Endothelial cell of umbilical vein (primary cell): ENCODE results near the gene RNF121. TPM values are rescaled to one million over a fixed set of nuclear protein-coding genes. Genes with fewer than 3 reads are reported as not detected.

Experiments
- BruUV-seq: library from RNA; stranded (reverse); fragments of 400-500 nt; replicated peaks from 2 replicates; lab custom pipeline; 2021; lab: Mats Ljungman, UMichigan
- CTCF ChIA-PET: fragments of 300-600, 350-600 bp; sonication (Branson Sonifier 250); formaldehyde crosslinking; loops from one replicate; lab custom pipeline; 2021; ENCODE audit warnings: antibody characterized with exemption, inconsistent platforms; lab: Charles Lee
- POLR2A ChIA-PET: fragments of 300-600, 350-600 bp; sonication (Branson Sonifier 250); formaldehyde crosslinking; loops from one replicate; lab custom pipeline; 2021; ENCODE audit warnings: antibody characterized with exemption, inconsistent platforms; lab: Charles Lee
- DNase-seq: peaks from one replicate; pipeline ENCODE4 v3.0.0-alpha.2; 2011; ENCODE audit warnings: low read depth, low spot score
- FAIRE-seq: peaks from 2 replicates; lab custom pipeline; 2011; peaks lifted over from hg19 to GRCh38; lab: Jason Lieb, UNC
- H2AFZ ChIP-seq: 2 replicates; pipeline ENCODE4 v1.6.0; 2012; ENCODE audit warnings: low read depth, low read length, control low read depth, inconsistent platforms
- H3K27ac ChIP-seq: 2 replicates; pipeline ENCODE4 v1.5.1; 2011; ENCODE audit warnings: low read depth, mild to moderate bottlenecking, control low read depth, low read length, moderate library complexity; ENCODE audit not compliant: insufficient read depth
- H3K27me3 ChIP-seq, 2 experiments: 2 replicates each; pipeline versions ENCODE4 v1.6.0 to v1.6.1; 2011; ENCODE audit warnings: low read length in 2 of 2, mixed read lengths in 1 of 2; ENCODE audit not compliant: control insufficient read depth in 2 of 2, insufficient read depth in 2 of 2
- H3K36me3 ChIP-seq, 2 experiments: 2 replicates in 1 of 2; 3 replicates in 1 of 2; pipeline ENCODE4 v1.5.1; 2011; ENCODE audit warnings: low read length in 2 of 2, mild to moderate bottlenecking in 1 of 2, moderate library complexity in 1 of 2; ENCODE audit not compliant: control insufficient read depth in 2 of 2, insufficient read depth in 2 of 2; ENCODE audit errors: extremely low read depth in 1 of 2
- H3K4me1 ChIP-seq: 3 replicates; pipeline ENCODE4 v1.5.1; 2011; ENCODE audit warnings: mild to moderate bottlenecking, low read length; ENCODE audit not compliant: control insufficient read depth, insufficient read depth; ENCODE audit errors: extremely low read depth
- H3K4me2 ChIP-seq: 2 replicates; pipeline ENCODE4 v1.6.1; 2011; ENCODE audit warnings: low read length, control low read depth, mixed read lengths; ENCODE audit not compliant: insufficient read depth
- H3K4me3 ChIP-seq, 3 experiments: fragments of 200-600 bp in 1 of 3; sonication (generic), shearing (Covaris generic) in 1 of 3; replicated peaks in 1 of 3; 2 replicates each; pipeline ENCODE4 v1.5.1; 2011 to 2016; ENCODE audit warnings: control low read depth in 3 of 3, low read length in 3 of 3, mild to moderate bottlenecking in 2 of 3, inconsistent platforms in 1 of 3, low read depth in 1 of 3, moderate library complexity in 1 of 3; ENCODE audit not compliant: insufficient read depth in 1 of 3
- H3K79me2 ChIP-seq: 2 replicates; pipeline ENCODE4 v1.6.0; 2012; ENCODE audit warnings: low read length, inconsistent platforms; ENCODE audit not compliant: control insufficient read depth, insufficient read depth
- H3K9ac ChIP-seq: replicated peaks from 2 replicates; pipeline ENCODE3; 2011; ENCODE audit warnings: low read length, control low read depth; ENCODE audit not compliant: insufficient read depth; ENCODE audit errors: extremely low read depth
- H3K9me1 ChIP-seq: replicated peaks from 3 replicates; pipeline ENCODE4 v1.6.0; 2011; ENCODE audit warnings: mild to moderate bottlenecking, low read length; ENCODE audit not compliant: control insufficient read depth, insufficient read depth; ENCODE audit errors: extremely low read depth
- H3K9me3 ChIP-seq: replicated peaks from 2 replicates; pipeline ENCODE4 v1.5.1; 2012; ENCODE audit warnings: low read length, inconsistent platforms; ENCODE audit not compliant: control insufficient read depth, insufficient read depth
- H4K20me1 ChIP-seq: replicated peaks from 2 replicates; pipeline ENCODE3; 2011; ENCODE audit warnings: mild to moderate bottlenecking, low read length; ENCODE audit not compliant: control insufficient read depth, insufficient read depth; ENCODE audit errors: extremely low read depth
- CTCF ChIP-seq, 2 donors: IDR thresholded peaks; 1 replicate in 1 of 2; 2 replicates in 1 of 2; pipeline ENCODE4 v1.5.1; 2011; ENCODE audit warnings: low read length in 2 of 2, mild to moderate bottlenecking in 2 of 2, moderate library complexity in 2 of 2, control low read depth in 1 of 2, inconsistent platforms in 1 of 2, low read depth in 1 of 2; ENCODE audit not compliant: insufficient read depth in 1 of 2; ENCODE audit errors: extremely low read depth in 1 of 2
- EZH2 ChIP-seq: IDR thresholded peaks from 2 replicates; pipeline ENCODE4 v1.6.1; 2012; ENCODE audit warnings: borderline replicate concordance, low read depth, mild to moderate bottlenecking, moderate library complexity, low read length, inconsistent platforms; ENCODE audit not compliant: severe bottlenecking
- FOS ChIP-seq: IDR thresholded peaks from 2 replicates; pipeline ENCODE4 v1.6.1; 2011; ENCODE audit warnings: mild to moderate bottlenecking, low read length, moderate library complexity, borderline replicate concordance; ENCODE audit not compliant: insufficient read depth
- GATA2 ChIP-seq: IDR thresholded peaks from 2 replicates; pipeline ENCODE4 v1.7.0; 2011; ENCODE audit warnings: low read depth, mild to moderate bottlenecking, moderate library complexity, mixed read lengths, low read length; ENCODE audit not compliant: insufficient read length, insufficient read depth
- JUN ChIP-seq: IDR thresholded peaks from 2 replicates; pipeline ENCODE4 v1.6.1; 2011; ENCODE audit warnings: borderline replicate concordance, low read depth; ENCODE audit not compliant: insufficient read length, insufficient read depth
- MYC ChIP-seq: IDR thresholded peaks from one replicate; pipeline ENCODE4 v1.6.1; 2011; ENCODE audit warnings: mild to moderate bottlenecking, low read depth, low read length
- POLR2A ChIP-seq: IDR thresholded peaks from 2 replicates; pipeline ENCODE4 v1.6.1; 2012; ENCODE audit warnings: low read depth, mild to moderate bottlenecking, control low read depth, low read length
- POLR2AphosphoS5 ChIP-seq: IDR thresholded peaks from 2 replicates; pipeline ENCODE4 v1.6.1; 2012; ENCODE audit warnings: low read depth, mild to moderate bottlenecking, control low read depth, low read length, moderate library complexity; ENCODE audit not compliant: insufficient read depth
- dilution Hi-C: fragments of 300-500 bp; cut with MboI; formaldehyde crosslinking; loops from one replicate; pipeline ENCODE4 v1.15.0; 2019; ENCODE audit warnings: low sequenced_read_pairs; ENCODE audit not compliant: extremely low pct_ligation_motif_present
- intact Hi-C: fragments of 100-400 bp; cut with micrococcal nuclease; formaldehyde crosslinking; loops from one replicate; pipeline ENCODE4 v1.10.0; 2022
- polyA plus RNA-seq, 4 experiments: library from polyadenylated mRNA; depleted of rRNA in 3 of 4; stranded (reverse) in 3 of 4; unstranded in 1 of 4; fragments of >200 nt; gene quantifications; 2 replicates each; pipeline versions ENCODE4 v1.2.1 to v1.2.3, GENCODE V29; 2011 to 2012; ENCODE audit warnings: missing spikeins in 1 of 4
- total RNA-seq: library from RNA; stranded (reverse); gene quantifications from 2 replicates; pipeline ENCODE4 v1.2.3, GENCODE V29; 2021
- TF ChIP-seq, protein P1 (sequence below): IDR thresholded peaks from 2 replicates; pipeline ENCODE4 v1.6.1; 2011; ENCODE audit not compliant: insufficient read depth, insufficient read length

Gene RNF121
- total and polyA plus RNA-seq, 2 donors (not counting 3 experiments of a cell fraction or from before 2014, with no cell fraction given), result 61.4 to 99.9 TPM

DNA sequence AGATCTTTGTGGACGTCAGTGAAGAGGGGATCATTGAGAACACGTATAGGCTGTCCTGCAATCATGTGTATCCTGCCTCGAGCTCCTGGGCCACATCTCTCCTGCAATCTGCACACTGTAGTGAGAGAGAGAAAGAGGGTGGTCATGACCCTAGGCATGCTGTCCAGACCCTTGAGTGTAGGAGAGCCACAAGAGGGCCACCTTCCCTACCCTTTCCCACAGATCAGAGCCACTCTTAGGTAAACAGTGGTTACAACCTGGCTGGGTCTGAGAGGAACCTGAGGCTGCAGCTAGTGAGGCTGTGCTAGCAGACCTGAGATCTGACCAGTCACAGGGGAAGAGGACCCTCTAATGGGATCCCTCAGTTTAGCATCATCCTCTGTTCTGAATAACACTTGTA lies 65.9 kb downstream of the RNF121 start:
- Histone ChIP-seq H3K36me3 (peaks cover 8 to 11% of the 10 kb centered on the region in 2 experiments), H3K27ac (no peak overlapping the region), H3K9me1 (no peaks in the 10 kb centered on the region), H3K4me3 (no peak overlapping the region), H3K9me3 (no peaks in the 10 kb centered on the region), H3K79me2 (peaks cover 17% of the 10 kb centered on the region), H2AFZ (no peak overlapping the region), H3K4me1 (peaks cover 8% of the 10 kb centered on the region), H4K20me1 (no peaks in the 10 kb centered on the region), H3K27me3 (no peaks in the 10 kb centered on the region), H3K9ac (no peak overlapping the region), H3K4me2 (no peak overlapping the region)
- intact Hi-C loops (no loop called here), dilution Hi-C loops (no loop called here)
- TF ChIP-seq JUN (no peak), POLR2A (no peak), FOS (no peak), CTCF (IDR thresholded peaks at IDR 0.05; ENCODE audit: extremely low read depth in 1 of 2, insufficient read depth in 1 of 2, low read depth in 1 of 2, low read length in 2 of 2) (no peak), EZH2 (no peak), GATA2 (no peak), MYC (no peak), POLR2AphosphoS5 (no peak)
- TF ChIP-seq, protein P1, sequence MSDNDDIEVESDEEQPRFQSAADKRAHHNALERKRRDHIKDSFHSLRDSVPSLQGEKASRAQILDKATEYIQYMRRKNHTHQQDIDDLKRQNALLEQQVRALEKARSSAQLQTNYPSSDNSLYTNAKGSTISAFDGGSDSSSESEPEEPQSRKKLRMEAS, result no peak
- CTCF ChIA-PET, result interaction anchor here (1.3 kb wide), 1 partner anchor 149 kb away, joined by 3 read pairs; no protein-coding TSS in a partner anchor
- POLR2A ChIA-PET, result no interaction called here
- DNase-seq (no peak), FAIRE-seq (no peak)
- no TSS peak for BruUV-seq
